ENCODE results near the gene GINS2. TPM values are rescaled to one million over a fixed set of nuclear protein-coding genes. Genes with fewer than 3 reads are reported as not detected.
A peak's percentile ranks its signal among the peaks of the same experiment; 100 is the strongest.

Gene GINS2
- total RNA-seq (1 to 10 TPM in 2 of 6 donors, under 1 TPM in 4; 0.37 to 1.6 (median 0.71) TPM), polyA plus RNA-seq (1 to 10 TPM in 1 of 2 donors, under 1 TPM in 1; 0.76 to 1.9 TPM)

DNA sequence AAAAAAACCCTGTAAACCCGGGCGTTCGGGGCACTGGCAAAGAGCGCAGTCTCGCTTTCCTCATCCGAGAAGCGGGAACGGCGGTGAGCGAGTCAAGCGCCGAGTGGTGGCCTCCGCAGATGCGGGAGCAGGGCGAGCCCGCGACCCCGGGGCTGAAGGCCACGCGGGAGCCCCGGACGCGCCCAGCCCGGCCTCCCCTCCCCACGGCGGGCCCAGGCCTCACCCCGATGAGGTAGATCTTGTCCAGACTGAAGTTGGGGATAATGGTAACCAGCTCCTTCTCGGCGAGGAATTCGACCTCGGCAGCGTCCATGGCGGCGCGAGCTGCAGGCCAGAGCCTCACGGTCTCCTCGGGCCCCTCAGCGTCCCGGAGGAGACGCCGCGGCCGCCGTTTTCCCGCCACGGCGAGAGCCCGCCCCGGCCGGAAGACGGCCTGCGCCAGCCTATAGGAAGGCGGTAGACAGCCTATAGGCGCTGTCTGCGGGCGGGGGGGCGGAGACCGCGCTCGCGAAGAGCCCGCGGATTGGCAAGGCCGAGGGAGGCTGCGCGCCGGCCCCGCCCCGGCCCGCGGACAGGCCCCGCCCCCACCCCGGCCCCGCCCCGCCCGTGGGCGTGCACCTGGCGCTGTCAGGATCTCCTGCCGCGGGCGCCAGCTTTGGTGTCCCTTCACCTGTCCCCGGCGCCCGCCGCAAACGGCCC is at the start of gene GINS2:
GINS2 (minus strand) TSS at position 369 of the 699 bp plus-strand sequence; CDS start at position 313, 56 bp downstream.
- H3K4me3 ChIP-seq, result peak within 1 kb of the TSS; percentile 31 to 74 (median 44)
- FAIRE-seq, result no peak
- intact Hi-C loops (cut with DNase I), result no loop called here

DNA sequence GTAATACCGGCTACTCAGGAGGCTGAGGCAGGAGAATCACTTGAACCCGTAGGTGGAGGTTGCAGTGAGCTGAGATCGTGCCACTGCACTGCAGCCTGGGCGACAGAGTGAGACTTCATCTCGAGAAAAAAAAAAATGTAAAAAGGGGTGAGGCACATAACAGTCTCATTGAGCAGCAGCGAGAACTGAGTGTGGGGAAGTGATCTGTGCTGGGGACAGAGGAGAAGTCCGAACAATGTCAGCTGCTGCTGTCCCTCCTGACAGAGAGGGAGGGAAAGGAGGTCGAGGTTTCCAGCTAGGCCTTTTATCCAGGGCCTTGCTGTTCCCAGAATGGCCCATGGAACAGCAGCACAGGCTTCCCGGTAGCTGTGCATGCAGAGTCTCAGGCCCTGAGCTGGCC is 48.2 kb upstream of the GINS2 start:
- Histone ChIP-seq H3K36me3 (no peaks in the 10 kb centered on the region), H3K27ac (no peak overlapping the region), H3K27me3 (no peaks in the 10 kb centered on the region), H3K9me3 (no peaks in the 10 kb centered on the region), H3K4me3 (no peak overlapping the region), H3K4me1 (peaks cover 3 to 9% (median 8%) of the 10 kb centered on the region in 3 donors)
- TF ChIP-seq, protein P1, sequence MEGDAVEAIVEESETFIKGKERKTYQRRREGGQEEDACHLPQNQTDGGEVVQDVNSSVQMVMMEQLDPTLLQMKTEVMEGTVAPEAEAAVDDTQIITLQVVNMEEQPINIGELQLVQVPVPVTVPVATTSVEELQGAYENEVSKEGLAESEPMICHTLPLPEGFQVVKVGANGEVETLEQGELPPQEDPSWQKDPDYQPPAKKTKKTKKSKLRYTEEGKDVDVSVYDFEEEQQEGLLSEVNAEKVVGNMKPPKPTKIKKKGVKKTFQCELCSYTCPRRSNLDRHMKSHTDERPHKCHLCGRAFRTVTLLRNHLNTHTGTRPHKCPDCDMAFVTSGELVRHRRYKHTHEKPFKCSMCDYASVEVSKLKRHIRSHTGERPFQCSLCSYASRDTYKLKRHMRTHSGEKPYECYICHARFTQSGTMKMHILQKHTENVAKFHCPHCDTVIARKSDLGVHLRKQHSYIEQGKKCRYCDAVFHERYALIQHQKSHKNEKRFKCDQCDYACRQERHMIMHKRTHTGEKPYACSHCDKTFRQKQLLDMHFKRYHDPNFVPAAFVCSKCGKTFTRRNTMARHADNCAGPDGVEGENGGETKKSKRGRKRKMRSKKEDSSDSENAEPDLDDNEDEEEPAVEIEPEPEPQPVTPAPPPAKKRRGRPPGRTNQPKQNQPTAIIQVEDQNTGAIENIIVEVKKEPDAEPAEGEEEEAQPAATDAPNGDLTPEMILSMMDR (IDR thresholded peaks at IDR 0.05), result no peak
- FAIRE-seq (no peak), ATAC-seq (no peak), DNase-seq (no peak)
- WGBS, 2 donors, result 88 to 94% methylated on average over 9 of the region's 9 CpGs
- intact Hi-C loops (cut with DNase I), result no loop called here

More for the DNA sequence above, at the start of gene GINS2:
- no peak within 1 kb of the TSS for H3K27ac ChIP-seq
- peaks cover 5 to 7% (median 7%) of the 10 kb centered on the region in 3 donors for H3K4me1 ChIP-seq
- peak; percentile 98 to 99 (median 98) for ATAC-seq
- H3K9me3 ChIP-seq, result no peaks in the 10 kb centered on the region
- 2 to 3% methylated on average over 61 to 86 of the region's 86 CpGs for WGBS, 2 donors
- no peaks in the 10 kb centered on the region for H3K36me3 ChIP-seq
- peak; percentile 90 to 97 (median 93) for DNase-seq
- H3K27me3 ChIP-seq, result no peaks in the 10 kb centered on the region
- TF ChIP-seq, protein P1 (IDR thresholded peaks at IDR 0.05), result no peak

DNA sequence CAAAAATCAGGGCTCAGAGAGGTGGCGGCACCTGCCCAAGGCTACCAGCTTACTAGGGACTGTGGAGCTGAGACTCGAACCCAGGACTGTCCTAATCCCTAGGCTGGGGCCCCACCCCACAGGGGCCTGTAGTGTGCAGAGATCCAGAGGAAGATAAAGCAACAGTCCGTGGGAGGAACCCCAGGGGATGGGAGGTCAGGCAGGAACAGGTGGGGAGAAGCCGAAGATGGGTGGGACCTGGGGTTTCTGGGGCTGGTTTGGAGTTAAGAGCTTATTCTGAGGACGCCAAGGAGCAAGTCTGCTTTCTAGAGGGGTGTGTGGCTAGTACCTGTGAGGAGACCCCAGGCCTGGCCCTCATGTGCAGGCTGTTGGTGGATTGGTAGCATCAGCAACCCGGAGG is 47.2 kb upstream of the GINS2 start:
- H3K27me3 ChIP-seq, result no peaks in the 10 kb centered on the region
- H3K4me3 ChIP-seq, result no peak overlapping the region
- ATAC-seq (no peak), DNase-seq (no peak), FAIRE-seq (no peak)
- TF ChIP-seq, protein P1 (IDR thresholded peaks at IDR 0.05), result no peak
- no peaks in the 10 kb centered on the region for H3K9me3 ChIP-seq
- H3K36me3 ChIP-seq, result no peaks in the 10 kb centered on the region
- no peak overlapping the region for H3K27ac ChIP-seq
- intact Hi-C loops (cut with DNase I), result no loop called here
- 72 to 79% methylated on average over 6 of the region's 6 CpGs for WGBS, 2 donors
- peaks cover 3 to 9% (median 8%) of the 10 kb centered on the region in 3 donors for H3K4me1 ChIP-seq

DNA sequence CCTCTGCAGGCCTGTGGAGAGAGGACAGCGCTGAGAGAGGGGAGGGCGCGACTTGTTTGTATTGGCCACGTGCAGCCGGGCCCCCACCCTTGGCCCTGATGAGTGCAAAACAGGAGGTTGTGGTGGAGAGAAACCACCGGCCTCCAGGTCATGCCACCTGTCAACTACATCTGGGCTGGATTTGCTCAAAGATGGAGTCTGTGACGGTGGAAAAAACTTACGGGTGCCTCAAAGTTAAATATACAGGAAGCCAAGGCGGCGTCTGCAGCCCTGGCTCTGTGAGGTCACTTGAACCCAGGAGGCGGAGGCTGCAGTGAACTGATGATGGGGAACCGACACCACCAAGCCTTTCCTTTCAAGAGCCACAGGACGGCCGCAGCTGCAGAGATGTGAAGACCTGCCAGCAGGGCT is 46.5 kb upstream of the GINS2 start:
- WGBS, 2 donors, result 63 to 70% methylated on average over 14 of the region's 14 CpGs
- H3K27me3 ChIP-seq, result no peaks in the 10 kb centered on the region
- H3K9me3 ChIP-seq, result no peaks in the 10 kb centered on the region
- peaks cover 3 to 9% (median 8%) of the 10 kb centered on the region in 3 donors for H3K4me1 ChIP-seq
- no peak overlapping the region for H3K4me3 ChIP-seq
- FAIRE-seq (no peak), DNase-seq (no peak), ATAC-seq (peak in 3 of 4 donors; percentile 18 to 32 (median 28))
- no peak overlapping the region for H3K27ac ChIP-seq
- intact Hi-C loops (cut with DNase I), result no loop called here
- TF ChIP-seq, protein P1 (IDR thresholded peaks at IDR 0.05), result no peak
- H3K36me3 ChIP-seq, result no peaks in the 10 kb centered on the region

Data from pancreas (tissue), 10 donors.